T-helper 22 cell (primary cell): ENCODE measurements around the gene MYO1B.

Experiments
- DNase-seq: peaks from one replicate; pipeline ENCODE4 v3.0.0-alpha.2; 2020; ENCODE audit warnings: low read depth

The MYO1B gene

DNA sequence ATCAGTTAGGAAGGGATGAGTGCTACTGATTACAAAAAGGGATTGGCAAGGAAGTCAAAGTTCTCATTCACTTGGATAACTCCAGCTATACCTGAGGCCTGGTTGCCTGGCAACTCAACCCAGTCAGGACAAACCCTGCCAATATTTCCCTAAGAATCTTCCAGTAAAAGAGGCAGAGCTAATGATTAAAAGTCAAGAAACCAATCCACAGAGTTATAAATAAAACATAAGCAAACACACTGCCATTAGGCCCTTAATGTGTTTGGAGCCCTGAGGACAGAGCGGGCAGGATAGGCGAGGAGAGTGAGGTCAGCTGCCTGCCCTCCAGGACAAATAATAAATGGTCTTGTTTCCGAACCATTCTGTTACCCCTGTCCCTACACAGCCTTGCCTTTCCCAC, 217.2 kb downstream of the MYO1B start:
- DNase-seq = no peak

DNA sequence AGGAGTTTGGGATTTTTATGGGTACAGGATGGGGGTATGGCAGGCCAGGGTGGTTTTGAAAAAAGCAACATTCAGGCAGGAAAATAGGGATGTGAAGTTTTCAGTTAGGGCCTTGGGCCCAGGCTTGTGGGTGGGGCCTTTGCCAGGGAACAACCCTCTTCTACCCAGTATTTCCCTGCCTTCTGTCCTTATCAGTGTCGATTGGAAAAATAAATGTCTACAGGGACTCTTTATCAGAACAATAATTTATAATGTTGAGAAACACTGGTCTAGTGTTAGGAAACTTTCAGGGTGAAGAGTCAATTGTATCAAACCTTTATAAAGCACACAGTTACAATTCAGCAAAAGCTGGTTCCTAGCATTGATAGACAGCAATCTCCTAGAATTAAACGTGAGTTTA, 218.6 kb downstream of the MYO1B start:
- no peak for DNase-seq

DNA sequence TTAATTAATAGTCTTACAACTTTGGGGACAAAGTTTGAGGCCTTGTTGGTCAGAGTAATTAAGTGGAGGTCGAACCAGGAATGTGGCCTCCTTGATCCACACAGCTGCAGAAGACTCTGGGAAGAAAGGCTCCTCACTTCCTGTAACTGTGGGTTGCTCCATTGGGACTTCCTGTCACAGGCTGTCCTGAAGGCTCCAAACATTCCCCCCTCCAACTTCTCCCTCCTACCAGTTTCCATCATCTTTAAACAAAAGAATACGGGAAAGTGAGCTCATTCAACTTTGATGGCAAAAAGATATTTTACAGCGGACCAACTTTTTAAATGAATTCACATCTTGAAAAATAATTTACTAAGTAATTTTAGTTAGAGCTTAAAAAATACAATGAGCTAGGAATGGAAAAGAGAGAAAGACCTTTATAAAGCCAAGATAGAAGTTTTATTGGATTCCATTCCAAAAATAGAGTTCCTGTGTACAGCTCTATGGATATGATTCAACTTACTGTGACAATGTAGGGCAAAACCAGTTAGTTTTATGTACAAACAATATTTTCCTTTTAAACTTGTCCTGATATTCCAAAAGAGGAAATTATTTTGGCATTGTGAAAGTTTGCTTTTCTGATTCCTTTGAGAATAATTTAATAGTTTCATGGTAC, 220.7 kb downstream of the MYO1B start:
- no peak for DNase-seq

DNA sequence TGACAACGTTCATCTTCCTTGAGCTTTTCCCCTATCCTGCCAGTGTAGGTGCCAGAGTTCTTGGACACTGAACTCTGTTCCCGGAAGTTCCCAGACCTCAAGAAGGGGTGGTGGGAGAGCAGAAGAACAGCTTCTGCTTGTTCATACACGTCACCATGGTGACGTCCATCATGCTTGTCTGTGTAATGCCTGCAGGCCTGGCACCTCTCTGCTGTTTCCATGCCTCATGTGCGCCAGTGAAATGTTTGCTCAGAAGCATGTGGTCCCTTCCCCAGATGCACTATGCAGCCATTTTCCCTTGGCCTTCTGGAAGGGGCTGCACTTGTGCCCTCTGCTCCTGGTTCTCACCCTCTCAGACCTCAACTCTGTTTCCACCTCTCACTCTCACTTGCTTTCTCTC, 221.9 kb downstream of the MYO1B start:
- DNase-seq = no peak

DNA sequence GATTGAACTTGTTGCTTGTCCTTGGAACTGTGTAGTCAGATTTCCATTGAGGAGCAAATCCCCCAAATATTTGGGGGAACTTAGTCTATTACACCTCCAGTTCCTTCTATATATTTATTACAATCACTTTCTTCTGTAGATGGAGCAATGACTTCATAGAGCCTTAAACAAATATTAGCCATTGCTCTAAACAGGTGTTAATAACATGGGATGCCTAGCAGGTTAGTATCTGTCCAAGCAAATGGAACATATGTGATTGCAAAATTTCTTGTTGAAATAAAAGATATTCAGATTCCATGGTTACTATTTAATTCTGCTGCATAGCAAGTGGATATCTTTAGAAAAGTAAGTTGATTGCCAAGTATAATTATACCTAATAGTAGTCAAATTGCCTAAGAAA, 225.1 kb downstream of the MYO1B start:
- DNase-seq = no peak

DNA sequence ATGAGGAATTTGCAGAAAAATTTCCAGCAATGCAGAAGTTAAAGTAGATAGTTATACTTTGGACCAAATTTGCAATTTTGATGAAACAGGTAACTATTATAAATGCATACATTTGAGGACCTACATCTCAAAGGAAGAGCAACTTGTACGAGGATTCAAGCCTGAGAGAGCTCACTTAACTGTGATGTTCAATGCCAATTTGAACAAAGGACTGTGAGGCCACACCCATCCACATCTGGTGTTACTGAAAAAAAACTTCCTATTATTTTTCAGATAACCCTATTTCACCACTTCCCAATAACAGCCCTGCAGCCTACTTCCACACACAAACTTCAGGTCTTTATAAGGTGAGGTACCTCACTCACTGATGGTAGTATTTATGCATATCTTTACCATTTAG, 229.3 kb downstream of the MYO1B start:
- no peak for DNase-seq
